ENCODE measurements around the gene TLCD3B. TPM values are rescaled to one million over a fixed set of nuclear protein-coding genes. Genes with fewer than 3 reads are reported as not detected.

Gene TLCD3B
- total RNA-seq, 4 donors from 2014 or later = 0.23 TPM; not detected in 3

GRCh38 chr16:29984137-29984763, 46.8 kb downstream of the TLCD3B start:
- TF ChIP-seq POLR2A (IDR thresholded peaks at IDR 0.05; ENCODE audit: low read depth) = no peak
- no peak for TF ChIP-seq POLR2AphosphoS5 (IDR thresholded peaks at IDR 0.05)
- TF ChIP-seq CTCF (IDR thresholded peaks at IDR 0.05) = no peak
- Histone ChIP-seq H3K4me1 (no peaks in the 10 kb centered on the region), H3K4me3 (no peak overlapping the region), H3K27ac (replicated peaks in 1 of 4) (no peak overlapping the region), H3K27me3 (no peaks in the 10 kb centered on the region), H3K36me3 (peaks cover 85 to 100% (median 100%) of the 10 kb centered on the region in 4 donors), H3K9me3 (no peaks in the 10 kb centered on the region)
- 79% methylated on average over 6 of the region's 6 CpGs for WGBS
- intact Hi-C loops (cut with DNase I) = no loop called here
- DNase-seq (ENCODE audit: extremely low spot score) = no peak

DNA sequence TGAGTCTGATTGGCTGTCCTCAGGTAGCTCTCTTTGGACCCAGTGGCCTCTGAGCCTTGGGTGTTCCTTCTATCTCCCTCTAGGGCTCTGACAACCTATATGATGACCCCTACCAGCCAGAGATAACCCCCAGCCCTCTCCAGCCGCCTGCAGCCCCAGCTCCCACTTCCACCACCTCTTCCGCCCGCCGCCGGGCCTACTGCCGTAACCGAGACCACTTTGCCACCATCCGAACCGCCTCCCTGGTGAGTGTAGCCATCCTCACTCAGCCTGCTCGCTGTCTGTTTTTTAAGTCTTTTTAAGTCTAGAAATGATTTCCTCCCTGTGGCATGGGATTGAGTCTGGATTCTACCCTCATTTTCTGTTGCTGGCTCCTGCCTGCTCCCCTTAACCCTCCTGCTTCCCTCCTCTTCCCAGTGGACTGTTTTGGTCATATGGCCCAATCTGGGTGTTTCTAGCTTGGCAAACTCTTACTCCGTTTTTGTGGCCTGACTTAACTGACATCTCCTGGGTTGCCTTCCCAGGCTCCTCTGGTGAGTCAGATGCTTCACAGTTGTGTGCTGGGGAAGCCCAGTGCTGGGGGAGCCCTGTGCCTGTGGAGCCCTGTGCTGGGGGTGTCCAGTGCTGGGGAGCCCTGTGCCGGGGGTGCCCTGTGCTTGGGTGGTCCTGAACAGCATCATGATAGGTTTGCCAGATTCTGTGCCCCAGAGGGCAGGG, 47.5 kb downstream of the TLCD3B start:
- Histone ChIP-seq H3K4me1 (peaks cover 0 to 5% (median 2%) of the 10 kb centered on the region in 4 donors), H3K4me3 (no peak overlapping the region), H3K36me3 (peaks cover 92 to 100% (median 100%) of the 10 kb centered on the region in 4 donors), H3K27me3 (no peaks in the 10 kb centered on the region), H3K9me3 (no peaks in the 10 kb centered on the region), H3K27ac (replicated peaks in 1 of 4) (no peak overlapping the region)
- 80% methylated on average over 11 of the region's 12 CpGs for WGBS
- DNase-seq (ENCODE audit: extremely low spot score) = no peak
- no peak for TF ChIP-seq CTCF (IDR thresholded peaks at IDR 0.05)
- TF ChIP-seq EP300 (IDR thresholded peaks at IDR 0.05) = no peak
- TF ChIP-seq POLR2AphosphoS5 (IDR thresholded peaks at IDR 0.05) = no peak
- no peak for TF ChIP-seq POLR2A (IDR thresholded peaks at IDR 0.05; ENCODE audit: low read depth)
- intact Hi-C loops (cut with DNase I) = no loop called here

- TF ChIP-seq POLR2A (IDR thresholded peaks at IDR 0.05; ENCODE audit: low read depth) (no peak), CTCF (IDR thresholded peaks at IDR 0.05) (no peak), EP300 (IDR thresholded peaks at IDR 0.05) (no peak), POLR2AphosphoS5 (IDR thresholded peaks at IDR 0.05) (no peak)
- intact Hi-C loops (cut with DNase I) = no loop called here
- Histone ChIP-seq H3K27ac (replicated peaks in 1 of 4) (no peak overlapping the region), H3K27me3 (no peaks in the 10 kb centered on the region), H3K4me1 (peaks cover 0 to 12% (median 9%) of the 10 kb centered on the region in 4 donors), H3K9me3 (no peaks in the 10 kb centered on the region), H3K36me3 (peaks cover 94 to 100% (median 100%) of the 10 kb centered on the region in 4 donors), H3K4me3 (no peak overlapping the region)
- DNase-seq (ENCODE audit: extremely low spot score) = no peak
- WGBS = 88% methylated on average over 21 of the region's 24 CpGs
Measured at GRCh38 chr16:29982560-29983419, 48.3 kb downstream of the TLCD3B start.

DNA sequence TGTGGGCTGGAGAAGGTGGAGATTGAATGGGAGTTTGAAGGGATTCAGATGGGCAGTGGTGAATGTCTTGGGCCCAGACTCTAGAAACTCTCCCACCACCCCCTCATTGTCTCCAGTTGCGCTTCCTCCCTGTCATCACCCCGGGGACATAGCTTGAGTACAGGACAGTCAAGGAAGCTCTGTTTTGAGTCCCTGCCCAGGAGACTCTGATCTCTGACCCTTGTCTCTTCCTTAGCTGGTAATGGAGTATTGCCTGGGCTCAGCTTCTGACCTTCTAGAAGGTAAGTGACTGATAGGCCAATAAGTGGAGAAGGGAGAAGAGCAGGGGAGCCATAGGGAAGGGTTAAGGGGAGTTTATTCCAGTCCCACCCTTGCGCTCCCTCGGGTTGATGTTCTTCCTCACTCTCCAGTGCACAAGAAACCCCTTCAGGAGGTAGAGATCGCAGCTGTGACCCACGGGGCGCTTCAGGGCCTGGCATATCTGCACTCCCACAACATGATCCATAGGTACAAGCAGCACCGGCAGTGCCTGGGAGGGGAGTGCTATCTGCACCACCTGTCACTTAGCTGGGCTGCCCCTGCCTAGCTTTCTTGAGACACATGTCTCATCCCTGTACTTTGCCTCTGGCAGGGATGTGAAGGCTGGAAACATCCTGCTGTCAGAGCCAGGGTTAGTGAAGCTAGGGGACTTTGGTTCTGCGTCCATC, 52.4 kb downstream of the TLCD3B start:
- H3K4me1 ChIP-seq = peaks cover 36 to 48% (median 42%) of the 10 kb centered on the region in 4 donors
- TF ChIP-seq CTCF (IDR thresholded peaks at IDR 0.05) (no peak), EP300 (IDR thresholded peaks at IDR 0.05) (no peak), POLR2AphosphoS5 (IDR thresholded peaks at IDR 0.05) (no peak), POLR2A (IDR thresholded peaks at IDR 0.05; ENCODE audit: low read depth) (no peak)
- no peak overlapping the region for H3K27ac ChIP-seq (replicated peaks in 1 of 4)
- no peak for DNase-seq (ENCODE audit: extremely low spot score)
- H3K36me3 ChIP-seq = peaks cover 57 to 64% (median 60%) of the 10 kb centered on the region in 4 donors
- intact Hi-C loops (cut with DNase I) = no loop called here
- no peaks in the 10 kb centered on the region for H3K9me3 ChIP-seq
- WGBS = 90% methylated on average over 9 of the region's 9 CpGs
- no peak overlapping the region for H3K4me3 ChIP-seq
- H3K27me3 ChIP-seq = no peaks in the 10 kb centered on the region
